ENCODE data around the gene ITPRIPL1. TPM values are rescaled to one million over a fixed set of nuclear protein-coding genes. Genes with fewer than 3 reads are reported as not detected.

The ITPRIPL1 gene, protein sequence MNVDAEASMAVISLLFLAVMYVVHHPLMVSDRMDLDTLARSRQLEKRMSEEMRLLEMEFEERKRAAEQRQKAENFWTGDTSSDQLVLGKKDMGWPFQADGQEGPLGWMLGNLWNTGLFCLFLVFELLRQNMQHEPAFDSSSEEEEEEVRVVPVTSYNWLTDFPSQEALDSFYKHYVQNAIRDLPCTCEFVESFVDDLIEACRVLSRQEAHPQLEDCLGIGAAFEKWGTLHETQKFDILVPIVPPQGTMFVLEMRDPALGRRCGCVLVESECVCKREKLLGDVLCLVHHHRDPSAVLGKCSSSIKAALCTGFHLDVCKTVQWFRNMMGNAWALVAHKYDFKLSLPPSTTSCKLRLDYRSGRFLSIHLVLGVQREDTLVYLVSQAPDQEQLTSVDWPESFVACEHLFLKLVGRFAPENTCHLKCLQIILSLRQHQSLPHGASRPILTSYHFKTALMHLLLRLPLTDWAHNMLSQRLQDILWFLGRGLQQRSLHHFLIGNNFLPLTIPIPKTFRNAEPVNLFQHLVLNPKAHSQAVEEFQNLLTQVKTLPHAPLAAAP
- total RNA-seq, result 1.1 and 1.3 TPM in 2 replicates

GRCh38 chr2:96325041-96325883, at the start of gene ITPRIPL1:
TSS of gene ITPRIPL1 (plus strand) at chr2:96325317. CDS start at chr2:96325840, 523 bp downstream.

GRCh38 chr2:96305091-96305978, 19.8 kb upstream of the ITPRIPL1 start, which contains the start of gene SNRNP200:
TSS of gene SNRNP200 (minus strand) at chr2:96305546. CDS start at chr2:96305437, 109 bp downstream.

Other genes with a start within 250 kb of the ITPRIPL1 start
- 2.0 TPM in 1 of 2 replicates, not detected in the other for gene ADRA2B, start 208.7 kb upstream of the ITPRIPL1 start, total RNA-seq
- under 0.01 TPM in 1 of 2 replicates, not detected in the other for gene ASTL, start 186.8 kb upstream of the ITPRIPL1 start, total RNA-seq
- gene DUSP2, start 179.9 kb upstream of the ITPRIPL1 start, total RNA-seq, result 2.3 and 2.9 TPM in 2 replicates
- gene STARD7, start 116.5 kb upstream of the ITPRIPL1 start, total RNA-seq, result 145 and 240 TPM in 2 replicates
- 18.6 and 22.0 TPM in 2 replicates for gene TMEM127, start 59.3 kb upstream of the ITPRIPL1 start, total RNA-seq
- 87.8 and 94.4 TPM in 2 replicates for gene CIAO1, start 59.1 kb upstream of the ITPRIPL1 start, total RNA-seq
- 34.7 and 65.9 TPM in 2 replicates for gene SNRNP200, start 19.8 kb upstream of the ITPRIPL1 start, total RNA-seq
- gene NCAPH, start 10.4 kb downstream of the ITPRIPL1 start, total RNA-seq, result 2.0 and 34.1 TPM in 2 replicates
- not detected in 2 replicates for gene NEURL3, start 180.0 kb downstream of the ITPRIPL1 start, total RNA-seq
- 2.7 and 7.9 TPM in 2 replicates for gene ARID5A, start 211.4 kb downstream of the ITPRIPL1 start, total RNA-seq

Data from regular cardiac myocyte (primary cell).